PC-3 (cell line): ENCODE measurements around the gene KSR1.

Experiments used
- EZH2 ChIP-seq: fragments of 300-600 bp; sonication (generic); IDR thresholded peaks from one replicate; pipeline ENCODE4 v1.6.1; 2017; ENCODE audit warnings: antibody characterized with exemption, mild to moderate bottlenecking, low read length; ENCODE audit not compliant: unreplicated experiment
- TF ChIP-seq, protein P1 (sequence below): fragments of 300-600 bp; sonication (generic); conservative IDR thresholded peaks from 2 replicates; pipeline ENCODE4 v1.5.1; 2017; ENCODE audit warnings: antibody characterized with exemption, low read depth, mild to moderate bottlenecking, low read length

- TF ChIP-seq, protein P1, sequence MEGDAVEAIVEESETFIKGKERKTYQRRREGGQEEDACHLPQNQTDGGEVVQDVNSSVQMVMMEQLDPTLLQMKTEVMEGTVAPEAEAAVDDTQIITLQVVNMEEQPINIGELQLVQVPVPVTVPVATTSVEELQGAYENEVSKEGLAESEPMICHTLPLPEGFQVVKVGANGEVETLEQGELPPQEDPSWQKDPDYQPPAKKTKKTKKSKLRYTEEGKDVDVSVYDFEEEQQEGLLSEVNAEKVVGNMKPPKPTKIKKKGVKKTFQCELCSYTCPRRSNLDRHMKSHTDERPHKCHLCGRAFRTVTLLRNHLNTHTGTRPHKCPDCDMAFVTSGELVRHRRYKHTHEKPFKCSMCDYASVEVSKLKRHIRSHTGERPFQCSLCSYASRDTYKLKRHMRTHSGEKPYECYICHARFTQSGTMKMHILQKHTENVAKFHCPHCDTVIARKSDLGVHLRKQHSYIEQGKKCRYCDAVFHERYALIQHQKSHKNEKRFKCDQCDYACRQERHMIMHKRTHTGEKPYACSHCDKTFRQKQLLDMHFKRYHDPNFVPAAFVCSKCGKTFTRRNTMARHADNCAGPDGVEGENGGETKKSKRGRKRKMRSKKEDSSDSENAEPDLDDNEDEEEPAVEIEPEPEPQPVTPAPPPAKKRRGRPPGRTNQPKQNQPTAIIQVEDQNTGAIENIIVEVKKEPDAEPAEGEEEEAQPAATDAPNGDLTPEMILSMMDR = no peak
- no peak for TF ChIP-seq EZH2
Observed at GRCh38 chr17:27597783-27598320, 141.6 kb downstream of the KSR1 start.
